Measurements from ENCODE around the gene ZNF444.
"Not testable (repeated sequence)": the region's sequence is repeated elsewhere in the genome, so short reads cannot be mapped to it uniquely, and the experiment has no call there.

The ZNF444 gene

GRCh38 chr19:56159622-56160271, 18.7 kb downstream of the ZNF444 start:
- H3K9me3 ChIP-seq (ENCODE audit: control insufficient read depth, low read length) = no peaks in the 10 kb centered on the region
- no peak overlapping the region for H3K4me3 ChIP-seq (ENCODE audit: extremely low read depth, insufficient read depth, low read length, poor library complexity, severe bottlenecking)
- WGBS, 2 experiments (ENCODE audit: insufficient coverage in 2 of 2) = 96 to 97% methylated on average over 61 to 66 of the region's 69 CpGs
- H3K27ac ChIP-seq (ENCODE audit: low read depth, low read length, severe bottlenecking) = no peak overlapping the region
- H3K36me3 ChIP-seq (ENCODE audit: control insufficient read depth, insufficient read depth, low read length) = peaks cover 45% of the 10 kb centered on the region
- peaks cover 9% of the 10 kb centered on the region for H3K4me1 ChIP-seq (ENCODE audit: control insufficient read depth, insufficient read depth, low read length, poor library complexity, severe bottlenecking)

- Histone ChIP-seq H3K9me3 (ENCODE audit: control insufficient read depth, low read length) (no peaks in the 10 kb centered on the region), H3K27ac (ENCODE audit: low read depth, low read length, severe bottlenecking) (no peak overlapping the region), H3K4me1 (ENCODE audit: control insufficient read depth, insufficient read depth, low read length, poor library complexity, severe bottlenecking) (peaks cover 9% of the 10 kb centered on the region), H3K4me3 (ENCODE audit: extremely low read depth, insufficient read depth, low read length, poor library complexity, severe bottlenecking) (no peak overlapping the region), H3K36me3 (ENCODE audit: control insufficient read depth, insufficient read depth, low read length) (peaks cover 28% of the 10 kb centered on the region)
- WGBS, 2 experiments (ENCODE audit: insufficient coverage in 2 of 2) = 93 to 95% methylated on average over 9 to 11 of the region's 11 CpGs
Observed at GRCh38 chr19:56161534-56161933, 20.4 kb downstream of the ZNF444 start.

GRCh38 chr19:56162258-56162657, 21.2 kb downstream of the ZNF444 start:
- H3K4me3 ChIP-seq (ENCODE audit: extremely low read depth, insufficient read depth, low read length, poor library complexity, severe bottlenecking) = no peak overlapping the region

GRCh38 chr19:56163097-56163496, 22.0 kb downstream of the ZNF444 start:
- WGBS, 2 experiments (ENCODE audit: insufficient coverage in 2 of 2) = 94 to 95% methylated on average over 13 of the region's 13 CpGs
- peaks cover 19% of the 10 kb centered on the region for H3K36me3 ChIP-seq (ENCODE audit: control insufficient read depth, insufficient read depth, low read length)
- no peak overlapping the region for H3K27ac ChIP-seq (ENCODE audit: low read depth, low read length, severe bottlenecking)
- H3K4me1 ChIP-seq (ENCODE audit: control insufficient read depth, insufficient read depth, low read length, poor library complexity, severe bottlenecking) = peaks cover 9% of the 10 kb centered on the region
- no peaks in the 10 kb centered on the region for H3K9me3 ChIP-seq (ENCODE audit: control insufficient read depth, low read length)
- no peak overlapping the region for H3K4me3 ChIP-seq (ENCODE audit: extremely low read depth, insufficient read depth, low read length, poor library complexity, severe bottlenecking)

More at GRCh38 chr19:56162258-56162657, 21.2 kb downstream of the ZNF444 start:
- Histone ChIP-seq H3K36me3 (ENCODE audit: control insufficient read depth, insufficient read depth, low read length) (peaks cover 24% of the 10 kb centered on the region), H3K9me3 (ENCODE audit: control insufficient read depth, low read length) (no peaks in the 10 kb centered on the region), H3K4me1 (ENCODE audit: control insufficient read depth, insufficient read depth, low read length, poor library complexity, severe bottlenecking) (peaks cover 9% of the 10 kb centered on the region), H3K27ac (ENCODE audit: low read depth, low read length, severe bottlenecking) (no peak overlapping the region)
- 72 to 75% methylated on average over 7 to 9 of the region's 9 CpGs for WGBS, 2 experiments (ENCODE audit: insufficient coverage in 2 of 2)

GRCh38 chr19:56167064-56167578, 26.0 kb downstream of the ZNF444 start:
- Histone ChIP-seq H3K9me3 (ENCODE audit: control insufficient read depth, low read length) (no peaks in the 10 kb centered on the region), H3K36me3 (ENCODE audit: control insufficient read depth, insufficient read depth, low read length) (no peaks in the 10 kb centered on the region), H3K27ac (ENCODE audit: low read depth, low read length, severe bottlenecking) (no peak overlapping the region), H3K4me3 (ENCODE audit: extremely low read depth, insufficient read depth, low read length, poor library complexity, severe bottlenecking) (no peak overlapping the region), H3K4me1 (ENCODE audit: control insufficient read depth, insufficient read depth, low read length, poor library complexity, severe bottlenecking) (peaks cover 6% of the 10 kb centered on the region)
- 25 to 45% methylated on average over 4 to 5 of the region's 7 CpGs for WGBS, 2 experiments (ENCODE audit: insufficient coverage in 2 of 2)

GRCh38 chr19:56170261-56170660, 29.2 kb downstream of the ZNF444 start:
- H3K9me3 ChIP-seq (ENCODE audit: control insufficient read depth, low read length) = no peaks in the 10 kb centered on the region
- 80 to 82% methylated on average over 14 of the region's 14 CpGs for WGBS, 2 experiments (ENCODE audit: insufficient coverage in 2 of 2)
- H3K4me1 ChIP-seq (ENCODE audit: control insufficient read depth, insufficient read depth, low read length, poor library complexity, severe bottlenecking) = no peaks in the 10 kb centered on the region
- H3K27ac ChIP-seq (ENCODE audit: low read depth, low read length, severe bottlenecking) = no peak overlapping the region
- H3K4me3 ChIP-seq (ENCODE audit: extremely low read depth, insufficient read depth, low read length, poor library complexity, severe bottlenecking) = no peak overlapping the region
- no peaks in the 10 kb centered on the region for H3K36me3 ChIP-seq (ENCODE audit: control insufficient read depth, insufficient read depth, low read length)

GRCh38 chr19:56174086-56174485, 33.0 kb downstream of the ZNF444 start:
- no peaks in the 10 kb centered on the region for H3K4me1 ChIP-seq (ENCODE audit: control insufficient read depth, insufficient read depth, low read length, poor library complexity, severe bottlenecking)
- 27 to 36% methylated on average over 3 to 4 of the region's 9 CpGs for WGBS, 2 experiments (ENCODE audit: insufficient coverage in 2 of 2)

GRCh38 chr19:56174550-56174949, 33.5 kb downstream of the ZNF444 start:
- 69 to 72% methylated on average over 6 to 11 of the region's 11 CpGs for WGBS, 2 experiments (ENCODE audit: insufficient coverage in 2 of 2)

More at GRCh38 chr19:56174086-56174485, 33.0 kb downstream of the ZNF444 start:
- Histone ChIP-seq H3K4me3 (ENCODE audit: extremely low read depth, insufficient read depth, low read length, poor library complexity, severe bottlenecking) (no peak overlapping the region), H3K36me3 (ENCODE audit: control insufficient read depth, insufficient read depth, low read length) (no peaks in the 10 kb centered on the region), H3K9me3 (ENCODE audit: control insufficient read depth, low read length) (no peaks in the 10 kb centered on the region), H3K27ac (ENCODE audit: low read depth, low read length, severe bottlenecking) (no peak overlapping the region)

GRCh38 chr19:56175861-56176307, 34.8 kb downstream of the ZNF444 start, which contains the start of gene GALP:
Gene GALP (plus strand): TSS chr19:56176008. CDS start chr19:56177109, 1,101 bp downstream.
- WGBS, 2 experiments (ENCODE audit: insufficient coverage in 2 of 2) = 55 to 58% methylated on average over 9 to 12 of the region's 15 CpGs
- H3K27ac ChIP-seq (ENCODE audit: low read depth, low read length, severe bottlenecking); H3K36me3 ChIP-seq (ENCODE audit: control insufficient read depth, insufficient read depth, low read length); H3K4me1 ChIP-seq (ENCODE audit: control insufficient read depth, insufficient read depth, low read length, poor library complexity, severe bottlenecking); H3K4me3 ChIP-seq (ENCODE audit: extremely low read depth, insufficient read depth, low read length, poor library complexity, severe bottlenecking); H3K9me3 ChIP-seq (ENCODE audit: control insufficient read depth, low read length): not testable (repeated sequence)

More at GRCh38 chr19:56174550-56174949, 33.5 kb downstream of the ZNF444 start:
- H3K4me1 ChIP-seq (ENCODE audit: control insufficient read depth, insufficient read depth, low read length, poor library complexity, severe bottlenecking) = no peaks in the 10 kb centered on the region
- H3K4me3 ChIP-seq (ENCODE audit: extremely low read depth, insufficient read depth, low read length, poor library complexity, severe bottlenecking) = no peak overlapping the region
- no peak overlapping the region for H3K27ac ChIP-seq (ENCODE audit: low read depth, low read length, severe bottlenecking)
- no peaks in the 10 kb centered on the region for H3K9me3 ChIP-seq (ENCODE audit: control insufficient read depth, low read length)
- H3K36me3 ChIP-seq (ENCODE audit: control insufficient read depth, insufficient read depth, low read length) = no peaks in the 10 kb centered on the region

- H3K36me3 ChIP-seq (ENCODE audit: control insufficient read depth, insufficient read depth, low read length); H3K9me3 ChIP-seq (ENCODE audit: control insufficient read depth, low read length); H3K4me3 ChIP-seq (ENCODE audit: extremely low read depth, insufficient read depth, low read length, poor library complexity, severe bottlenecking); H3K4me1 ChIP-seq (ENCODE audit: control insufficient read depth, insufficient read depth, low read length, poor library complexity, severe bottlenecking); H3K27ac ChIP-seq (ENCODE audit: low read depth, low read length, severe bottlenecking): not testable (repeated sequence)
- 66 to 86% methylated on average over 4 to 9 of the region's 11 CpGs for WGBS, 2 experiments (ENCODE audit: insufficient coverage in 2 of 2)
Observed at GRCh38 chr19:56176310-56176709, 35.2 kb downstream of the ZNF444 start.

GRCh38 chr19:56176881-56177280, 35.8 kb downstream of the ZNF444 start:
- H3K27ac ChIP-seq (ENCODE audit: low read depth, low read length, severe bottlenecking) = no peak overlapping the region
- H3K4me3 ChIP-seq (ENCODE audit: extremely low read depth, insufficient read depth, low read length, poor library complexity, severe bottlenecking) = no peak overlapping the region
- H3K9me3 ChIP-seq (ENCODE audit: control insufficient read depth, low read length) = no peaks in the 10 kb centered on the region
- H3K4me1 ChIP-seq (ENCODE audit: control insufficient read depth, insufficient read depth, low read length, poor library complexity, severe bottlenecking) = no peaks in the 10 kb centered on the region
- WGBS, 2 experiments (ENCODE audit: insufficient coverage in 2 of 2) = 90 to 95% methylated on average over 11 to 15 of the region's 18 CpGs
- no peaks in the 10 kb centered on the region for H3K36me3 ChIP-seq (ENCODE audit: control insufficient read depth, insufficient read depth, low read length)
